Measurements from ENCODE around the gene SND1. TPM values are rescaled to one million over a fixed set of nuclear protein-coding genes. Genes with fewer than 3 reads are reported as not detected.

SND1 gene
- polyA plus RNA-seq, 3 donors = 46.5 to 97.3 (median 79.8) TPM

GRCh38 chr7:127932496-127932895 is 280.5 kb downstream of the SND1 start:
- H3K36me3 ChIP-seq (replicated peaks in 1 of 2; ENCODE audit: control insufficient read depth in 1 of 2, insufficient read depth in 2 of 2, low read length in 2 of 2) = peaks cover 28 to 69% of the 10 kb centered on the region in 2 donors
- H3K27ac Mint-ChIP-seq = peak overlapping the region in 1 of 7 donors; percentile 59
- H3K36me3 Mint-ChIP-seq = peaks cover 47 to 63% of the 10 kb centered on the region in 2 donors
- peaks cover 6% of the 10 kb centered on the region for H3K79me2 ChIP-seq (ENCODE audit: insufficient read depth, low read length)
- H3K9me3 Mint-ChIP-seq = peaks cover 0 to 5% (median 0%) of the 10 kb centered on the region in 7 donors
- intact Hi-C loops (cut with micrococcal nuclease) = no loop called here
- no peaks in the 10 kb centered on the region for H3K9me3 ChIP-seq (replicated peaks in 1 of 2; ENCODE audit: control insufficient read depth in 1 of 2, insufficient read depth in 1 of 2, low read length in 2 of 2)
- no peaks in the 10 kb centered on the region for H3K27me3 Mint-ChIP-seq (ENCODE audit: low read depth in 3 of 3)
- H2AFZ ChIP-seq (ENCODE audit: insufficient read depth, low read depth, low read length, poor library complexity, severe bottlenecking) = no peak overlapping the region
- H3K4me3 Mint-ChIP-seq = no peak overlapping the region
- DNase-seq = no peak
- no peak overlapping the region for H3K4me3 ChIP-seq (replicated peaks in 1 of 3; ENCODE audit: low read depth in 2 of 3, low read length in 3 of 3)
- peaks cover 4% of the 10 kb centered on the region for H3K4me1 Mint-ChIP-seq
- H3K27me3 ChIP-seq (ENCODE audit: control insufficient read depth in 2 of 2, insufficient read depth in 2 of 2, low read length in 2 of 2) = no peaks in the 10 kb centered on the region
- H3K4me1 ChIP-seq (ENCODE audit: control insufficient read depth in 1 of 2, insufficient read depth in 2 of 2, low read length in 2 of 2) = no peaks in the 10 kb centered on the region
- no peak overlapping the region for H3K27ac ChIP-seq (ENCODE audit: low read depth in 1 of 2, low read length in 2 of 2)
- no peak for TF ChIP-seq CTCF (IDR thresholded peaks at IDR 0.05)
- H3K4me2 ChIP-seq (replicated peaks; ENCODE audit: extremely low read depth, low read length, poor library complexity, severe bottlenecking) = no peak overlapping the region
- no peak overlapping the region for H3K9ac ChIP-seq (ENCODE audit: insufficient read depth, low read length, poor library complexity, severe bottlenecking)
- no CpG with 5 or more reads among the region's 1 CpG for WGBS (ENCODE audit: insufficient coverage)
- H4K20me1 ChIP-seq (ENCODE audit: insufficient read depth, low read length) = peaks cover 13% of the 10 kb centered on the region

GRCh38 chr7:127933146-127933545 is 281.2 kb downstream of the SND1 start:
- Mint-ChIP-seq H3K36me3 (peaks cover 51 to 65% of the 10 kb centered on the region in 2 donors), H3K27me3 (ENCODE audit: low read depth in 3 of 3) (no peaks in the 10 kb centered on the region), H3K4me3 (no peak overlapping the region), H3K4me1 (no peaks in the 10 kb centered on the region), H3K9me3 (peaks cover 0 to 5% (median 0%) of the 10 kb centered on the region in 7 donors), H3K27ac (no peak overlapping the region)
- intact Hi-C loops (cut with micrococcal nuclease) = no loop called here
- no peak for TF ChIP-seq CTCF (IDR thresholded peaks at IDR 0.05)
- peaks cover 28 to 75% of the 10 kb centered on the region in 2 donors for H3K36me3 ChIP-seq (replicated peaks in 1 of 2; ENCODE audit: control insufficient read depth in 1 of 2, insufficient read depth in 2 of 2, low read length in 2 of 2)
- no peaks in the 10 kb centered on the region for H3K4me1 ChIP-seq (ENCODE audit: control insufficient read depth in 1 of 2, insufficient read depth in 2 of 2, low read length in 2 of 2)
- peaks cover 7% of the 10 kb centered on the region for H4K20me1 ChIP-seq (ENCODE audit: insufficient read depth, low read length)
- 100% methylated on average over 2 of the region's 4 CpGs for WGBS (ENCODE audit: insufficient coverage)
- no peak overlapping the region for H3K27ac ChIP-seq (ENCODE audit: low read depth in 1 of 2, low read length in 2 of 2)
- H3K9ac ChIP-seq (ENCODE audit: insufficient read depth, low read length, poor library complexity, severe bottlenecking) = no peak overlapping the region
- no peaks in the 10 kb centered on the region for H3K9me3 ChIP-seq (replicated peaks in 1 of 2; ENCODE audit: control insufficient read depth in 1 of 2, insufficient read depth in 1 of 2, low read length in 2 of 2)
- peaks cover under 1% of the 10 kb centered on the region for H3K79me2 ChIP-seq (ENCODE audit: insufficient read depth, low read length)
- no peak for DNase-seq
- no peak overlapping the region for H3K4me2 ChIP-seq (replicated peaks; ENCODE audit: extremely low read depth, low read length, poor library complexity, severe bottlenecking)
- H3K4me3 ChIP-seq (replicated peaks in 1 of 3; ENCODE audit: low read depth in 2 of 3, low read length in 3 of 3) = no peak overlapping the region
- H3K27me3 ChIP-seq (ENCODE audit: control insufficient read depth in 2 of 2, insufficient read depth in 2 of 2, low read length in 2 of 2) = no peaks in the 10 kb centered on the region
- H2AFZ ChIP-seq (ENCODE audit: insufficient read depth, low read depth, low read length, poor library complexity, severe bottlenecking) = no peak overlapping the region

Data from CD14-positive monocyte (primary cell).